Gastroesophageal sphincter (tissue), 3 donors: ENCODE measurements around the gene PTPRG.

Experiments used
- CTCF ChIP-seq, 4 experiments: fragments of 200-600 bp in 2 of 4; fragments of 450-650 bp in 2 of 4; sonication (generic) in 1 of 4; IDR thresholded peaks; one replicate each; pipeline ENCODE4 v1.5.1; 2017 to 2019; ENCODE audit warnings: antibody characterized with exemption in 4 of 4, mild to moderate bottlenecking in 2 of 4, moderate library complexity in 2 of 4
- EP300 ChIP-seq: sonication (generic); formaldehyde crosslinking; IDR thresholded peaks from one replicate; pipeline ENCODE4 v1.6.1; 2017; ENCODE audit warnings: antibody characterized with exemption, mild to moderate bottlenecking
- POLR2A ChIP-seq, 2 donors: fragments of 450-650 bp; IDR thresholded peaks; one replicate each; pipeline ENCODE4 v1.6.1; 2017; ENCODE audit warnings: antibody characterized with exemption in 2 of 2, mild to moderate bottlenecking in 2 of 2, moderate library complexity in 1 of 2

- TF ChIP-seq POLR2A (IDR thresholded peaks at IDR 0.05) (no peak), EP300 (no peak), CTCF (IDR thresholded peaks at IDR 0.05) (no peak)
Measured at GRCh38 chr3:61863579-61863978, 302.2 kb downstream of the PTPRG start.
